Neural progenitor cell (in vitro differentiated cells): ENCODE data around the gene RIPK3. TPM values are rescaled to one million over a fixed set of nuclear protein-coding genes. Genes with fewer than 3 reads are reported as not detected.

Experiments used
- DNase-seq: peaks from one replicate; pipeline ENCODE4 v3.0.0-alpha.2; 2016; ENCODE audit warnings: low spot score
- H2AFZ ChIP-seq: fragments of 200-600 bp; sonication (generic); replicated peaks from 2 replicates; pipeline ENCODE4 v1.6.1; 2016; ENCODE audit warnings: antibody characterized with exemption
- H3F3A ChIP-seq: fragments of 200-600 bp; sonication (generic); 2 replicates; pipeline ENCODE4 v1.6.1; 2016; ENCODE audit warnings: antibody characterized with exemption, low read depth
- H3K27ac ChIP-seq: fragments of 200-600 bp; sonication (generic); 2 replicates; pipeline ENCODE4 v1.5.1; 2016; ENCODE audit warnings: mild to moderate bottlenecking
- H3K27me3 ChIP-seq: fragments of 200-600 bp; sonication (generic); 2 replicates; pipeline ENCODE4 v1.6.1; 2016; ENCODE audit warnings: mild to moderate bottlenecking, moderate library complexity
- H3K36me3 ChIP-seq: fragments of 200-600 bp; sonication (generic); 2 replicates; pipeline ENCODE4 v1.5.1; 2016
- H3K4me1 ChIP-seq: fragments of 200-600 bp; sonication (generic); 2 replicates; pipeline ENCODE4 v1.6.1; 2016; ENCODE audit warnings: mixed run types
- H3K4me2 ChIP-seq: fragments of 200-600 bp; sonication (generic); 2 replicates; pipeline ENCODE4 v1.6.1; 2016
- H3K4me3 ChIP-seq: fragments of 200-600 bp; sonication (generic); 2 replicates; pipeline ENCODE4 v1.5.1; 2016
- H3K79me2 ChIP-seq: fragments of 200-600 bp; sonication (generic); 2 replicates; pipeline ENCODE4 v1.6.1; 2016; ENCODE audit warnings: low read depth
- H3K9ac ChIP-seq: fragments of 200-600 bp; sonication (generic); 2 replicates; pipeline ENCODE4 v1.6.1; 2016
- H3K9me3 ChIP-seq: fragments of 200-600 bp; sonication (generic); 2 replicates; pipeline ENCODE4 v1.5.1; 2016; ENCODE audit warnings: low read depth
- H4K20me1 ChIP-seq: fragments of 200-600 bp; sonication (generic); 2 replicates; pipeline ENCODE4 v1.6.1; 2016; ENCODE audit warnings: low read depth
- H3K27ac Mint-ChIP-seq: 3 replicates; pipeline ENCODE4 v1.8.0; 2021; ENCODE audit warnings: mixed read lengths
- H3K27me3 Mint-ChIP-seq: 2 replicates; pipeline ENCODE4 v1.8.0; 2022; ENCODE audit warnings: low read depth, mild to moderate bottlenecking, inconsistent platforms, moderate library complexity, mixed read lengths; ENCODE audit not compliant: insufficient read depth
- H3K36me3 Mint-ChIP-seq: 3 replicates; pipeline ENCODE4 v1.8.0; 2021; ENCODE audit warnings: mixed read lengths
- H3K4me1 Mint-ChIP-seq: 3 replicates; pipeline ENCODE4 v1.8.0; 2021; ENCODE audit warnings: mixed read lengths
- H3K4me3 Mint-ChIP-seq: 3 replicates; pipeline ENCODE4 v1.8.0; 2021; ENCODE audit warnings: mild to moderate bottlenecking, moderate library complexity, mixed read lengths
- H3K9me3 Mint-ChIP-seq: 3 replicates; pipeline ENCODE4 v1.8.0; 2020; ENCODE audit warnings: mixed read lengths
- CTCF ChIP-seq: fragments of 200-600 bp; sonication (generic); IDR thresholded peaks from 2 replicates; pipeline ENCODE4 v1.5.1; 2017; ENCODE audit warnings: antibody characterized with exemption, mild to moderate bottlenecking
- EZH2 ChIP-seq: fragments of 200-600 bp; sonication (generic); IDR thresholded peaks from 2 replicates; pipeline ENCODE4 v1.6.1; 2017; ENCODE audit warnings: antibody characterized with exemption, mild to moderate bottlenecking, moderate library complexity
- EZH2phosphoT487 ChIP-seq: fragments of 200-600 bp; sonication (generic); IDR thresholded peaks from 2 replicates; pipeline ENCODE4 v1.6.1; 2017; ENCODE audit warnings: antibody characterized with exemption
- total RNA-seq: library from RNA; depleted of rRNA; stranded (reverse); fragments of >200 nt; gene quantifications from 2 replicates; pipeline ENCODE4 v1.2.3, GENCODE V29; 2015; ENCODE audit warnings: low replicate concordance

RIPK3 gene
- total RNA-seq, 1 donor from 2014 or later = not detected

- Histone ChIP-seq H2AFZ (no peak overlapping the region), H3F3A (no peaks in the 10 kb centered on the region), H3K4me2 (no peak overlapping the region), H3K27me3 (peaks cover 96% of the 10 kb centered on the region), H4K20me1 (no peaks in the 10 kb centered on the region), H3K79me2 (no peaks in the 10 kb centered on the region), H3K27ac (no peak overlapping the region), H3K9ac (no peak overlapping the region), H3K4me3 (no peak overlapping the region), H3K9me3 (no peaks in the 10 kb centered on the region), H3K4me1 (no peaks in the 10 kb centered on the region), H3K36me3 (no peaks in the 10 kb centered on the region)
- peaks cover 32% of the 10 kb centered on the region for H3K27me3 Mint-ChIP-seq
- no peaks in the 10 kb centered on the region for H3K4me1 Mint-ChIP-seq
- H3K9me3 Mint-ChIP-seq = peaks cover 2% of the 10 kb centered on the region
- H3K27ac Mint-ChIP-seq = no peak overlapping the region
- TF ChIP-seq EZH2 (no peak), CTCF (no peak), EZH2phosphoT487 (no peak)
- no peak for DNase-seq
- no peak overlapping the region for H3K4me3 Mint-ChIP-seq
- H3K36me3 Mint-ChIP-seq = no peaks in the 10 kb centered on the region
Observed at GRCh38 chr14:24353559-24354481, 14.0 kb upstream of the RIPK3 start.

DNA sequence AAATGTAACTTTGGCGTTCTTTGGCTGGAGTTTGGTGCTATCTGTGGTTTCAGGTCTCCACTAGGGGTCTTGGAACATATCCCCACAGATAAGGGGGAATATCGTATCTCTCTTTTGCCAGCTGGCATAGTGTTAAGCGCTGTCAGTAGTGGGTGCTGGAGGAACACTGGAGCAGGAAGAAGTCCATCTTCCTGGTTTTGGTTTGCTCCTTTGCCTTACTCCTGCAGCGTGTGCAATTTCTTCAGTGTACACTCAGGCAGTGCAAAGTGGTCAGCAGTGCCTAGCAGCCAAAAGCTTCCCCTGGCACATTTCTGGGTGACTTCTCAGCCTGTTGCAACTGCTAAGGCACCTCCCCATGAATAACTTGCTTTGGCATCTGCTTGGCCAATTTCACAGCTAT lies 11.7 kb upstream of the RIPK3 start:
- H3K27me3 ChIP-seq = peaks cover 95% of the 10 kb centered on the region
- no peaks in the 10 kb centered on the region for H3K79me2 ChIP-seq
- Mint-ChIP-seq H3K36me3 (no peaks in the 10 kb centered on the region), H3K4me1 (no peaks in the 10 kb centered on the region), H3K9me3 (peaks cover 2% of the 10 kb centered on the region), H3K4me3 (no peak overlapping the region), H3K27me3 (peaks cover 38% of the 10 kb centered on the region), H3K27ac (no peak overlapping the region)
- H3K4me3 ChIP-seq = no peak overlapping the region
- DNase-seq = no peak
- H3K9ac ChIP-seq = no peak overlapping the region
- no peaks in the 10 kb centered on the region for H3K36me3 ChIP-seq
- H3K4me1 ChIP-seq = no peaks in the 10 kb centered on the region
- H3K27ac ChIP-seq = no peak overlapping the region
- H3F3A ChIP-seq = no peaks in the 10 kb centered on the region
- no peaks in the 10 kb centered on the region for H4K20me1 ChIP-seq
- H2AFZ ChIP-seq = no peak overlapping the region
- no peak overlapping the region for H3K4me2 ChIP-seq
- no peaks in the 10 kb centered on the region for H3K9me3 ChIP-seq
- TF ChIP-seq CTCF (no peak), EZH2phosphoT487 (no peak), EZH2 (no peak)

DNA sequence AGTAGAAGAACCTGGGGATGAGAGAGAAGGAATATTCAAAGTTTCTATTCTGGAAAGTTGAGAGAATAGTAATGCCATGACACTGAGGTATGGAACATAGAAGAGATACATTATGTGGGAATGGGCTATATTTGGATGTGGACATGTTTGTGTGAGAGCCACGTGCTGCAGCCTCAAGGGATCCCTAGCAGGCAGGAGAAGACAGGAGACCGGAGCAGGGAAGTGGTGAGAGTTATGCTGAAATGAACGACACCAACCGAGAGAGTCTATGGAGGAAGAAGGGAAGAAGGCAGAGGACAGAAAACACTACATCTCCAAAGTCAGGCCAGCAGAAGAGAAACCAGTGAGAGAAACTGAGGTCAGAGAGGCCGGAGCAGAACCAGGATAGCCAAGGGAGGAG lies 10.0 kb upstream of the RIPK3 start:
- H3K27me3 ChIP-seq = peaks cover 91% of the 10 kb centered on the region
- no peaks in the 10 kb centered on the region for H3F3A ChIP-seq
- DNase-seq = no peak
- H3K9me3 ChIP-seq = no peaks in the 10 kb centered on the region
- no peaks in the 10 kb centered on the region for H3K4me1 ChIP-seq
- no peaks in the 10 kb centered on the region for H3K4me1 Mint-ChIP-seq
- no peak for TF ChIP-seq EZH2
- no peak overlapping the region for H3K27ac Mint-ChIP-seq
- H3K9me3 Mint-ChIP-seq = peaks cover 2% of the 10 kb centered on the region
- no peak overlapping the region for H3K4me3 ChIP-seq
- H3K36me3 ChIP-seq = no peaks in the 10 kb centered on the region
- H4K20me1 ChIP-seq = no peaks in the 10 kb centered on the region
- H2AFZ ChIP-seq = no peak overlapping the region
- no peak overlapping the region for H3K9ac ChIP-seq
- no peaks in the 10 kb centered on the region for H3K79me2 ChIP-seq
- peaks cover 34% of the 10 kb centered on the region for H3K27me3 Mint-ChIP-seq
- H3K4me3 Mint-ChIP-seq = no peak overlapping the region
- no peaks in the 10 kb centered on the region for H3K36me3 Mint-ChIP-seq
- H3K4me2 ChIP-seq = no peak overlapping the region
- H3K27ac ChIP-seq = no peak overlapping the region

- Histone ChIP-seq H3K27ac (no peak overlapping the region), H3K9ac (no peak overlapping the region), H3K79me2 (no peaks in the 10 kb centered on the region), H3K27me3 (peaks cover 92% of the 10 kb centered on the region), H2AFZ (no peak overlapping the region), H3K36me3 (no peaks in the 10 kb centered on the region), H3K4me1 (no peaks in the 10 kb centered on the region), H3K4me3 (no peak overlapping the region), H4K20me1 (no peaks in the 10 kb centered on the region), H3F3A (no peaks in the 10 kb centered on the region), H3K9me3 (no peaks in the 10 kb centered on the region), H3K4me2 (no peak overlapping the region)
- no peak for DNase-seq
- peaks cover 2% of the 10 kb centered on the region for H3K9me3 Mint-ChIP-seq
- peaks cover 29% of the 10 kb centered on the region for H3K27me3 Mint-ChIP-seq
- H3K27ac Mint-ChIP-seq = no peak overlapping the region
- no peaks in the 10 kb centered on the region for H3K36me3 Mint-ChIP-seq
- no peaks in the 10 kb centered on the region for H3K4me1 Mint-ChIP-seq
- no peak overlapping the region for H3K4me3 Mint-ChIP-seq
- TF ChIP-seq EZH2phosphoT487 = no peak
- no peak for TF ChIP-seq EZH2
- no peak for TF ChIP-seq CTCF
Observed at GRCh38 chr14:24348186-24348585, 8.4 kb upstream of the RIPK3 start.
